ENCODE results near the gene MTR. TPM values are rescaled to one million over a fixed set of nuclear protein-coding genes. Genes with fewer than 3 reads are reported as not detected.

Gene MTR
- total RNA-seq, 1 experiment from 2014 or later: 24.6 TPM

DNA sequence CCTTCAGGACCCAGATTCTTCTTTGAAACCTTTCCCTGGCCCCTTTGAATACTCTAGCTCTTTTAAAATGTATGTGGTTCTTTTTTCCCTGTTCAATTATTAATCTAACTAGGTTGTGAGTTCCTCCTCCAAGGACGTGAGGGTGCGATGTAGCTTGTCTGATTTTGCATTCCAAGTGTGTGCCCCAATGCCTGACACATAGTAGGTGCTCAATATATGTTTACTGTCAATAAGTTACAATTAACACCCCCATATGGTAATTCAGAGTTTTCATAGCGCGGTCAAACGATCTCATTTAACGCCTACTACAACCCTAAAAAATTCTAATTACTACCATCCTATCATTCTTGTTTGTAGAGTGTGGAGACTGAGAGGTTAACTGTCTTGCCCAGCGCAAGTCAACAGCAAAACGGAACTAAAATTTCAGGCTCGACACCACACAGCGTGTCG lies 482 bp upstream of the MTR start:
- ChIA-PET RAD21 (ENCODE audit: low non-redundant PET in 1 of 2, low total read pairs in 2 of 2, uncharacterized antibody in 2 of 2, unreplicated experiment in 2 of 2) (no interaction called here), CTCF (interaction anchor here (1.5 to 1.7 kb wide), 2 partner anchors 35 to 186 kb away, joined by 7 to 12 read pairs; no protein-coding TSS in a partner anchor), POLR2A (interaction anchor here (0.6 to 1.1 kb wide), 10 partner anchors 8 to 111 kb away, joined by 3 to 5 read pairs (median 3); no protein-coding TSS in a partner anchor)
- Histone ChIP-seq H3K4me1 (ENCODE audit: control insufficient read depth in 1 of 2, insufficient read depth in 2 of 2, low read length in 2 of 2) (peaks cover 6 to 13% of the 10 kb centered on the region in 2 experiments), H4K20me1 (ENCODE audit: insufficient read depth) (no peaks in the 10 kb centered on the region), H2AFZ (ENCODE audit: low read depth, low read length, poor library complexity, severe bottlenecking) (peak overlapping the region; percentile 34), H3K9ac (ENCODE audit: low read length) (peak overlapping the region; percentile 35), H3K4me2 (ENCODE audit: low read length) (peak overlapping the region; percentile 98), H3K4me3 (replicated peaks in 1 of 2; ENCODE audit: low read depth in 1 of 2, low read length in 2 of 2) (peak overlapping the region; percentile 86 to 88), H3K27ac (ENCODE audit: low read depth, low read length) (peak overlapping the region; percentile 17; the same call in 1 of the 2 replicates), H3K79me2 (ENCODE audit: insufficient read depth, low read length) (peaks cover 42% of the 10 kb centered on the region), H3K36me3 (ENCODE audit: control insufficient read depth in 1 of 2, insufficient read depth in 2 of 2, low read length in 2 of 2) (no peaks in the 10 kb centered on the region), H3K9me3 (ENCODE audit: control insufficient read depth in 1 of 2, insufficient read depth in 1 of 2, low read depth in 1 of 2, low read length in 2 of 2) (no peaks in the 10 kb centered on the region), H3K27me3 (ENCODE audit: insufficient read depth, low read length) (no peaks in the 10 kb centered on the region), H3K9me2 (ENCODE audit: insufficient read depth) (no peaks in the 10 kb centered on the region)
- no peak for ATAC-seq
- DNase-seq (ENCODE audit: low read depth, low spot score): no peak
- TSS peak; percentile 45 for BruUV-seq (replicated peaks)
- intact Hi-C loops (cut with micrococcal nuclease): loop anchor here (1.0 to 5.0 kb wide), 2 partner anchors 190 to 687 kb away; partner anchors contain the start of gene HEATR1
- TF ChIP-seq CBX3 (IDR thresholded peaks at IDR 0.05; ENCODE audit: low read depth): no peak; the same call in 1 of the 2 replicates
- no peak for TF ChIP-seq SRF (IDR thresholded peaks at IDR 0.05; ENCODE audit: low read depth)
- TF ChIP-seq POLR2AphosphoS5 (IDR thresholded peaks at IDR 0.05; ENCODE audit: low read depth, low read length): no peak
- no peak for TF ChIP-seq ZNF274 (IDR thresholded peaks at IDR 0.05; ENCODE audit: low read depth, low read length)
- no peak for TF ChIP-seq ELF1 (IDR thresholded peaks at IDR 0.05; ENCODE audit: borderline replicate concordance, low read depth)
- no peak for TF ChIP-seq SP1 (IDR thresholded peaks at IDR 0.05; ENCODE audit: low read depth)
- TF ChIP-seq, protein P1, sequence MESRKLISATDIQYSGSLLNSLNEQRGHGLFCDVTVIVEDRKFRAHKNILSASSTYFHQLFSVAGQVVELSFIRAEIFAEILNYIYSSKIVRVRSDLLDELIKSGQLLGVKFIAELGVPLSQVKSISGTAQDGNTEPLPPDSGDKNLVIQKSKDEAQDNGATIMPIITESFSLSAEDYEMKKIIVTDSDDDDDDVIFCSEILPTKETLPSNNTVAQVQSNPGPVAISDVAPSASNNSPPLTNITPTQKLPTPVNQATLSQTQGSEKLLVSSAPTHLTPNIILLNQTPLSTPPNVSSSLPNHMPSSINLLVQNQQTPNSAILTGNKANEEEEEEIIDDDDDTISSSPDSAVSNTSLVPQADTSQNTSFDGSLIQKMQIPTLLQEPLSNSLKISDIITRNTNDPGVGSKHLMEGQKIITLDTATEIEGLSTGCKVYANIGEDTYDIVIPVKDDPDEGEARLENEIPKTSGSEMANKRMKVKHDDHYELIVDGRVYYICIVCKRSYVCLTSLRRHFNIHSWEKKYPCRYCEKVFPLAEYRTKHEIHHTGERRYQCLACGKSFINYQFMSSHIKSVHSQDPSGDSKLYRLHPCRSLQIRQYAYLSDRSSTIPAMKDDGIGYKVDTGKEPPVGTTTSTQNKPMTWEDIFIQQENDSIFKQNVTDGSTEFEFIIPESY (IDR thresholded peaks at IDR 0.05; ENCODE audit: extremely low read depth, insufficient replicate concordance, low read length): no peak

All from HCT116 (cell line).